ENCODE data around the gene OR11A1.
"Not testable (repeated sequence)": the region's sequence is repeated elsewhere in the genome, so short reads cannot be mapped to it uniquely, and the experiment has no call there.

Gene OR11A1

GRCh38 chr6:29477923-29478450 lies 21.1 kb upstream of the OR11A1 start:
- no peak for DNase-seq

DNA sequence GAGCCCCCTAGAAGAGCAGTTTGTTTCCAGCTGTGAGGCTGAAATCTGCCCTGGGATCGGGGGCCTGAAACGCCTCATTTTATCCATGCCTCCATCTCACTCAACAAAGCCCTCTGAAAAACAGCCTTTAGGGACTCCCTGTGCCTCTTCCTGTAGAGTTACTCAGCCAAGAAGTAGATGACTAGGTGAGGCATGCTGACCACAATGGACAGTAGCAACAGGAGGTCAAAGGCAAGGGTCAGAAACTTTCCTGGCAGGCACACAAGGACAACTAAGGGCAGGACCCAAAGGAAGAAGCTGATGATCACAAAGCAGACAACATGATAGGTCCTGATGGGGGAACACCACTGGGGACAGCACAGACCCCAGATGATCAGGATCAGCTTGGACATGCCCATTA lies 18.1 kb upstream of the OR11A1 start:
- no peak for DNase-seq

GRCh38 chr6:29466241-29466640 lies 9.4 kb upstream of the OR11A1 start:
- no peak for DNase-seq

DNA sequence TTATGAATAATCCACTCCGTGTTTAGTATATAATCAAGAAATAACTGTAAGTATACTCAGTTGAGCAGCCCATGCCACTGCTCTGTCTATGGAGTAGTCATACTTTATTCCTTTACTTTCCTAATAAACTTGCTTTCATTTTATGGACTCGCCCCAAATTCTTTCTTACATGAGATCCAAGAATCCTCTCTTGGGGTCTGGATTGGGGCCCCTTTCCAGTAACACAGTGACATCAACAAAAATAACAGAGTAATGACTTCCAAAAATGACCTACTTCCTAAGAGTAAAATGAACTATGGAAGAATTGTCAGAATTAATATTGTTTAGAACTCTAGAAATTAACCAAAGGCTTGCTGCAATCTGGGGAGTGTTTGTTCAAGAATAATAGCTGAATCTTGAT lies 8.9 kb upstream of the OR11A1 start:
- no peak for DNase-seq

- DNase-seq, result no peak
Measured at GRCh38 chr6:29465279-29465678, 8.4 kb upstream of the OR11A1 start.

DNA sequence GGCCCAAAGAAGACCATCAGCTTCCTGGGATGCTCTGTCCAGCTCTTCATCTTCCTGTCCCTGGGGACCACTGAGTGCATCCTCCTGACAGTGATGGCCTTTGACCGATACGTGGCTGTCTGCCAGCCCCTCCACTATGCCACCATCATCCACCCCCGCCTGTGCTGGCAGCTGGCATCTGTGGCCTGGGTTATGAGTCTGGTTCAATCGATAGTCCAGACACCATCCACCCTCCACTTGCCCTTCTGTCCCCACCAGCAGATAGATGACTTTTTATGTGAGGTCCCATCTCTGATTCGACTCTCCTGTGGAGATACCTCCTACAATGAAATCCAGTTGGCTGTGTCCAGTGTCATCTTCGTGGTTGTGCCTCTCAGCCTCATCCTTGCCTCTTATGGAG lies 5.2 kb upstream of the OR11A1 start:
- DNase-seq, result no peak

GRCh38 chr6:29461021-29461814 lies 4.3 kb upstream of the OR11A1 start:
- no peak for DNase-seq

GRCh38 chr6:29451471-29452193 lies 5.2 kb downstream of the OR11A1 start:
- no peak for DNase-seq

- no peak for DNase-seq
Measured at GRCh38 chr6:29447670-29448069, 9.2 kb downstream of the OR11A1 start.

DNA sequence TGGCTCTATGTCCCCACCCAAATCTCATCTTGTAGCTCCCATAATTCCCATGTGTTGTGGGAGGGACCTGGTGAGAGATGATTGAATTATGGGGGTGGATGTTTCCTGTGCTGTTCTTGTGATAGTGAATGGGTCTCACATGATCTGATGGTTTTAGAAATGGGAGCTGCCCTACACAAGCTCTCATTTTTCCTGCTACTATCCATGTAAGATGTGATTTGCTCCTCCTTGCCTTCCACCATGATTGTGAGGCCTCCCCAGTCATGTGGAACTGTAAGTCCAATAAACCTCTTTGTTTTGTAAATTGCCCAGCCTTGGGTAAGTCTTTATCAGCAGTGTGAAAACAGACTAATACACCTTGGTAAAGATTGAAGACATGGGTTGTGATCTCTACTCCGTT lies 12.8 kb downstream of the OR11A1 start:
- DNase-seq, result not testable (repeated sequence)

DNA sequence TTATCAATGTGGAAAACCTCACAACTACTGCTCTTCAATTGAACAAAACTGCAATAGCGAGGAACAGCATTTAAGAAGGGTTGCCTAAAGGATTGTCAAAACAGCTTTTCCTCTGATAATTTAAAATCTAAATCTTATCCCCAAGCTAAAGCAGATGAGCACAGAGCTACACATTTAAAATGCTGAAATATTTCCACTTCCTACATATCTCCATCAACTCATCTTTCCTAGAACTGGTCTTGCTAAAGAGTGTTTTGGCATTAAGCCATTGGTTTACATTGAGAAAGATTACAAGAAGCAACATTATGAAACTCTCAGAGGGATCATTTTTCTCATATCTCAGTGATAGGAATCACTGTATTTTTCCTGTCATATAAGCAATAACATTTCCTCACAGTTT lies 14.2 kb downstream of the OR11A1 start:
- no peak for DNase-seq

DNA sequence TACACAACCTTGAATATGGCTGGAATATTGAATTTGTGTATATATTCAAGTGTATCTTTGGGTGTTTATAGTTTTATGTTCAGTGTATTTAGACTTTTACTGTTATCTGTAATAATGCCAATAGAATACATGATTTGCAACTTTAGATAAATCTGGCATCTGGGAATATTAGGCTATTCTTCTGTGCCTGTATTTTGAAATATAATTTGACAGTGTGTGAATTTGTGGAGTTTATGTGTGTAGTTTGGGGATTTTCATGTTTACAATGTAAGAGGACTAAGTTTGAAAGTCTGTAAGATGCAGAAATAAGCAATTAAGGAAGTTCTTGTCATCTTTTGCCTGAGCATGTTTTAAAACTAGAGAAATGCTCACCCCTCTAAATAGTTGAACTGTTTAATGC lies 17.9 kb downstream of the OR11A1 start, which contains the start of gene OR10C1:
Gene OR10C1 (plus strand): TSS at position 301 of the 400 bp plus-strand sequence. CDS start 710 bp downstream, outside the sequence.
- DNase-seq, result no peak

- not testable (repeated sequence) for DNase-seq
Measured at GRCh38 chr6:29436730-29437129, 20.1 kb downstream of the OR11A1 start.

- no peak for DNase-seq
Measured at GRCh38 chr6:29426654-29427053, 30.2 kb downstream of the OR11A1 start.

DNA sequence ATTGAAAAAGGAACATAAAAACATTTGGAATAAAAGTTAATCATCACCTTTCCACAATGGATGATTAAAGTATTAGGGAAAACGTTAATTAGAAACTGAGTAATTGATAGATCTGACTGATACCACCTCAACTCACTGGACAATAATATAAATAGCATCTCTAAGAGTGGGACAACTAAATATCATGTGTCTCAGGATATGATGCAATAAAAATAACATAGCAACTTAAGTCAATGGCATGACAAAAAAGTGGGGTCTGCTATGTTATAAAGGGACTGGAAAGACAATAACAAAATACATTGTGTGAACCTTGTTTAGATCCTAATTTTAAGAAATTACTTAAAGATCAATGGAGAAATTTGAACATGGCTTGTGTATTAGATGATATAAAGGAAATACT lies 31.8 kb downstream of the OR11A1 start:
- DNase-seq, result no peak

DNA sequence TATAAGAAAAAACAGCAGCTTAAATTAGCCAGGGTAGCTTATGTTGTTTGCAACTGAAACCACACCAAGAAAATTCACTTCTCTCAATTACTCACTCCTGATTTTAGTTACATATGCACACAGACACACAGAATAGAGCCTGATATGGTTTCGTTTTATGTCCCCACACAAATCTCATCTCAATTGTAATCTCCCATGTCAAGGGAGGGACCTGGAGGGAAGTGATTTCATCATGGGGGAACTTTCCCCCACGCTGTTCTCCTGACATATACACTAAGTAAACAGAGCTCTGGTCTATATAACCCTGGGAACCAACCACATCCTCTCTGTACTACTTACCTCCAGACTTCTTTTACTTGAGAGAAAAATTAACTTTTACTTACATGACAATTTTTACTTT lies 32.3 kb downstream of the OR11A1 start:
- no peak for DNase-seq

DNA sequence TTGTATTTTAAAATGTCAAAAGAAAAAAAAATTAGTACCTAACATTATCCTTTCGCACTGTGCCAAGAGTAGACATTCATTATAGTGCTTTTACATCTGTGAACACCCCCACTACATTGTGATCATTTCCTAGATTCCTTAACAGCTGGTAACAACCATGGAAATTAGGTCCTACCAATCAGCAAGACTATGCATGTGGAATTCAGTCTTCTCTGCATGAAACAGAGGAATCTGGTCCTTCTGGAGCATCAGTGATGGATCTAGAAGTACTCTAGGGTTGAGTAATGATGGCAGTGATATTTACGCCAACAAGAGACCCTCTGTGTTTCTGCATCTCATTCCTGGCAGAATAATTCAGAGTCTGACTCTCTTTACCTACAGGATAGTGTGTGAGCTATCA lies 32.7 kb downstream of the OR11A1 start:
- no peak for DNase-seq

DNA sequence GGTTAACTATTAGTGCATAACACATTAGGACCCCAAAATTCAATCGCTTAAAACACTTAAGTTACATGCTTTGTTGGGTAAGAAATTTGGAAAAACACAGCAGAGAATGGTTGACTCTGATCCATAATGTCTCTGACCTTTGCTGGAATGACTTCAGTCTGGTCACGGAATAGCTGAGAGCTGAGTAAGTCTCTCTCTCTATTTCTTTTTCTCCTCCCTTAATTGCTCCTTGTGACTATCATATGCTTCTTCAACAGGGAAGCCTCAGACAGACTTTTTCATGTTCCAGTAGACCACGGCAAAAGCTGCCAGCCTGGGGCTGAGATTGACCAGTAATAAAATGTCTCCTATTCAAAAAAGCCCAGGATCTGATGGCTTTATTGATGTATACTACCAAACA lies 37.4 kb downstream of the OR11A1 start:
- DNase-seq, result no peak

GRCh38 chr6:29414588-29414987 lies 42.3 kb downstream of the OR11A1 start, which contains the start of gene OR12D1:
Gene OR12D1, plus strand, starts transcription at chr6:29414928.
- DNase-seq, result no peak

- no peak for DNase-seq
Measured at GRCh38 chr6:29403801-29404200, 53.1 kb downstream of the OR11A1 start.

GRCh38 chr6:29399525-29399924 lies 57.3 kb downstream of the OR11A1 start:
- DNase-seq, result no peak

- DNase-seq, result no peak
Measured at GRCh38 chr6:29395331-29395730, 61.5 kb downstream of the OR11A1 start, which contains the start of gene OR12D2. Gene OR12D2, plus strand, starts transcription at chr6:29395631. Its CDS starts 1,069 bp downstream, at chr6:29396700.

DNA sequence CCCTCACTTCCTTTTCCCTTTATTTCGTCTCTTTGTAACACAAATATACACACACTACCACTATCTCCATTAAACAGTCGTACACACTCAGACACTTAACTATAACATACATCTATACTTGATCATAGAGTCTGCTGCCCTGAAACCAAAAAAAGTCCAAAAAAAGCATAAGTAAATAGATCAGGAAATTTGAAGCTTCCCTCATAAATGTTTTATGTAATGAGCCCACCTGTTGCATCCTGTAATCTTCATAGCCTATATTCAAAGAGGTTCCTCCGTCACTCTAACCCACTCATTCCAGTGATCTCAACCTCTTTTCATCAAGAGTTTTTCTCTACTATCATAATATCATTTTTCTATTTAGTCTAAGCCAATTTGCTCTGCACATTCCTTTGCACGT lies 68.3 kb downstream of the OR11A1 start:
- no peak for DNase-seq

GRCh38 chr6:29376003-29376402 lies 80.9 kb downstream of the OR11A1 start:
- DNase-seq, result no peak
